K562 (cell line): Measurements from ENCODE around the gene CRYGA.

ENCODE experiments used
- BRF1 ChIP-seq: IDR thresholded peaks from 3 replicates; pipeline ENCODE4 v1.6.1; 2011; ENCODE audit warnings: borderline replicate concordance, mild to moderate bottlenecking; ENCODE audit not compliant: insufficient read length; ENCODE audit errors: extremely low read depth
- CEBPB ChIP-seq: fragments of 450-650 bp; IDR thresholded peaks from 2 replicates; pipeline ENCODE4 v1.6.1; 2016; ENCODE audit warnings: missing genetic modification characterization, missing compliant biosample characterization
- CTCF ChIP-seq, 3 experiments: IDR thresholded peaks in 2 of 3; conservative IDR thresholded peaks in 1 of 3; 2 replicates each; pipeline ENCODE4 v1.5.1; 2011 to 2012; ENCODE audit warnings: low read length in 3 of 3, mild to moderate bottlenecking in 3 of 3, control low read depth in 2 of 3, improper control_type of control experiment in 1 of 3, inconsistent platforms in 1 of 3, low read depth in 1 of 3, mixed read lengths in 1 of 3, moderate library complexity in 1 of 3; ENCODE audit not compliant: insufficient read depth in 2 of 3
- HNRNPL ChIP-seq: fragments of 200-400 bp; formaldehyde crosslinking; IDR thresholded peaks from 2 replicates; pipeline ENCODE4 v1.6.1; 2017; ENCODE audit warnings: low read depth, mild to moderate bottlenecking, low read length
- MGA ChIP-seq: fragments of 450-650 bp; IDR thresholded peaks from 2 replicates; pipeline ENCODE4 v1.6.1; 2016; ENCODE audit warnings: mild to moderate bottlenecking, moderate library complexity
- POLR2AphosphoS5 ChIP-seq: IDR thresholded peaks from 2 replicates; pipeline ENCODE4 v1.6.1; 2011; ENCODE audit warnings: mild to moderate bottlenecking, low read depth, low read length, moderate library complexity; ENCODE audit not compliant: control insufficient read depth, insufficient read depth
- ZNF140 ChIP-seq: fragments of 250-450 bp; sonication (Bioruptor Pico); IDR thresholded peaks from 2 replicates; pipeline ENCODE4 v1.8.0; 2021; ENCODE audit warnings: moderate library complexity, mild to moderate bottlenecking, inconsistent platforms
- TF ChIP-seq, protein P1 (sequence below): fragments of 250-450 bp; sonication (Bioruptor Pico); IDR thresholded peaks from 2 replicates; pipeline ENCODE4 v1.5.0; 2020; ENCODE audit warnings: mild to moderate bottlenecking
- TF ChIP-seq, protein P2 (sequence below): IDR thresholded peaks from 2 replicates; pipeline ENCODE4 v1.6.1; 2016; ENCODE audit warnings: missing genetic modification characterization, missing compliant biosample characterization
- TF ChIP-seq, protein P3 (sequence below): sonication (generic); formaldehyde crosslinking; IDR thresholded peaks from 2 replicates; pipeline ENCODE4 v1.8.0; 2022; ENCODE audit warnings: mild to moderate bottlenecking, missing genetic modification reagents

DNA sequence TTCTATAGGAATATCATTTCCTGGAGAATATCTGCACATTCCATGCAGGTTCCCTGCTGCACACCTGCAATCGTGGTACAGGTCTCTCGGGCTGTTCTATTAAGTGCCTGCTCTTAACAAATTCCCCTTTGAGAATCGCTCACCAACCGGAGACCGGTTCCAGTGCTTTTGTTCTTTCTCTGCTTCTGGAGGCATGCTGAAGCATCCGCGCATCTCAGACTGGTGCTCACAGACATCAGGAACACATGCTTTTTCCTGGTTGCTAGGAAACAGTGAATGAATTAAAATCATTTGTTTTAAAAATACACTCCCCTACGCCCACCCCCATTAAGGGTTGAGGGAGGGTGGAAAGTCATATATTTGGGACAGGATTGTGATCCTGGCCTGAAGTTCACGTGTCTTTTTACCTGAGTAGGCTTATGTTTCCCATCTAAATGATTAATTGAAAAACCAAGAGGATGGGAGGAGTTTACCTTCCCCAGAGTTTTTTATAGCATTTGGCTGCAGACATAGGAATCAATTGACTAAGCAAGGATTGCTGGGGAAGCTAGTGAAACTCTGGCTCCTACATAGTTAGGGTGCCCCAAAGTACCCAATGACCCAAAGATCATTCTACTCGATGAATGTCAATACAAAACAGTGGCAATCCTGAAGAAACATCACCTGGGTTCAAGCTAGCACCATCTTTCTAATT lies 26.6 kb upstream of the CRYGA start, which contains the start of gene C2orf80:
- no peak for TF ChIP-seq CEBPB (tag)
- TF ChIP-seq, protein P1, sequence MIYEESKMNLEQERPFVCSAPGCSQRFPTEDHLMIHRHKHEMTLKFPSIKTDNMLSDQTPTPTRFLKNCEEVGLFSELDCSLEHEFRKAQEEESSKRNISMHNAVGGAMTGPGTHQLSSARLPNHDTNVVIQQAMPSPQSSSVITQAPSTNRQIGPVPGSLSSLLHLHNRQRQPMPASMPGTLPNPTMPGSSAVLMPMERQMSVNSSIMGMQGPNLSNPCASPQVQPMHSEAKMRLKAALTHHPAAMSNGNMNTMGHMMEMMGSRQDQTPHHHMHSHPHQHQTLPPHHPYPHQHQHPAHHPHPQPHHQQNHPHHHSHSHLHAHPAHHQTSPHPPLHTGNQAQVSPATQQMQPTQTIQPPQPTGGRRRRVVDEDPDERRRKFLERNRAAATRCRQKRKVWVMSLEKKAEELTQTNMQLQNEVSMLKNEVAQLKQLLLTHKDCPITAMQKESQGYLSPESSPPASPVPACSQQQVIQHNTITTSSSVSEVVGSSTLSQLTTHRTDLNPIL (CRISPR knock-in tag) = no peak
- TF ChIP-seq MGA = no peak
- no peak for TF ChIP-seq BRF1
- TF ChIP-seq CTCF (IDR thresholded peaks at IDR 0.05 in 2 of 3, conservative IDR thresholded peaks at IDR 0.05 in 1 of 3; ENCODE audit: insufficient read depth in 2 of 3, low read depth in 1 of 3, low read length in 3 of 3) = no peak
- TF ChIP-seq, protein P2, sequence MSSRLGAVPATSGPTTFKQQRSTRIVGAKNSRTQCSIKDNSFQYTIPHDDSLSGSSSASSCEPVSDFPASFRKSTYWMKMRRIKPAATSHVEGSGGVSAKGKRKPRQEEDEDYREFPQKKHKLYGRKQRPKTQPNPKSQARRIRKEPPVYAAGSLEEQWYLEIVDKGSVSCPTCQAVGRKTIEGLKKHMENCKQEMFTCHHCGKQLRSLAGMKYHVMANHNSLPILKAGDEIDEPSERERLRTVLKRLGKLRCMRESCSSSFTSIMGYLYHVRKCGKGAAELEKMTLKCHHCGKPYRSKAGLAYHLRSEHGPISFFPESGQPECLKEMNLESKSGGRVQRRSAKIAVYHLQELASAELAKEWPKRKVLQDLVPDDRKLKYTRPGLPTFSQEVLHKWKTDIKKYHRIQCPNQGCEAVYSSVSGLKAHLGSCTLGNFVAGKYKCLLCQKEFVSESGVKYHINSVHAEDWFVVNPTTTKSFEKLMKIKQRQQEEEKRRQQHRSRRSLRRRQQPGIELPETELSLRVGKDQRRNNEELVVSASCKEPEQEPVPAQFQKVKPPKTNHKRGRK = no peak
- TF ChIP-seq HNRNPL = no peak
- TF ChIP-seq, protein P3, sequence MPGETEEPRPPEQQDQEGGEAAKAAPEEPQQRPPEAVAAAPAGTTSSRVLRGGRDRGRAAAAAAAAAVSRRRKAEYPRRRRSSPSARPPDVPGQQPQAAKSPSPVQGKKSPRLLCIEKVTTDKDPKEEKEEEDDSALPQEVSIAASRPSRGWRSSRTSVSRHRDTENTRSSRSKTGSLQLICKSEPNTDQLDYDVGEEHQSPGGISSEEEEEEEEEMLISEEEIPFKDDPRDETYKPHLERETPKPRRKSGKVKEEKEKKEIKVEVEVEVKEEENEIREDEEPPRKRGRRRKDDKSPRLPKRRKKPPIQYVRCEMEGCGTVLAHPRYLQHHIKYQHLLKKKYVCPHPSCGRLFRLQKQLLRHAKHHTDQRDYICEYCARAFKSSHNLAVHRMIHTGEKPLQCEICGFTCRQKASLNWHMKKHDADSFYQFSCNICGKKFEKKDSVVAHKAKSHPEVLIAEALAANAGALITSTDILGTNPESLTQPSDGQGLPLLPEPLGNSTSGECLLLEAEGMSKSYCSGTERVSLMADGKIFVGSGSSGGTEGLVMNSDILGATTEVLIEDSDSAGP (CRISPR knock-in tag) = no peak
- no peak for TF ChIP-seq ZNF140
- no peak for TF ChIP-seq POLR2AphosphoS5
